OCI-M2 (cell line): ENCODE results near the gene BRCA2.

Source experiments
- DNase-seq: peaks from one replicate; lab custom pipeline; 2025; ENCODE audit not compliant: unreplicated experiment; lab: John Stamatoyannopoulos, UW

BRCA2 gene

DNA sequence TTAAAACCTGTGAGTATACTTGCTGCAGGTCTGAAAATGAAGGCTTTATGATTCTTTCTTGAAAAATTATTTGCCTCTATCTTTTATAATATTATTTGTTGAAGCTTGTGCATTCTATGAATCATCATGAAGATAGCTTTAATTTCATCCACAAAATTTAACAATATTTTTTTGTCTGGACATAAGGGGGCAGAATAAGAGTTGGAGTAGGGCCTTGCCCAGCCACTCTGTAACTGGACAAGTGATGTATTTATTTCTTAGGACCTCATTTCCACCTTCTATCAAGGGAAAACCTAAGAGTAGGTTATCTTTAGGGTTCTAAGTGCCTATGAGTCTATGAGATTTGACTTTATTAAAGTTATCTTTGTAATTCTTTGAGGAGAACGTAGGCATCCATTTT is 62.7 kb downstream of the BRCA2 start:
- no peak for DNase-seq

- DNase-seq: no peak
Measured at GRCh38 chr13:32381539-32381938, 66.2 kb downstream of the BRCA2 start.

DNA sequence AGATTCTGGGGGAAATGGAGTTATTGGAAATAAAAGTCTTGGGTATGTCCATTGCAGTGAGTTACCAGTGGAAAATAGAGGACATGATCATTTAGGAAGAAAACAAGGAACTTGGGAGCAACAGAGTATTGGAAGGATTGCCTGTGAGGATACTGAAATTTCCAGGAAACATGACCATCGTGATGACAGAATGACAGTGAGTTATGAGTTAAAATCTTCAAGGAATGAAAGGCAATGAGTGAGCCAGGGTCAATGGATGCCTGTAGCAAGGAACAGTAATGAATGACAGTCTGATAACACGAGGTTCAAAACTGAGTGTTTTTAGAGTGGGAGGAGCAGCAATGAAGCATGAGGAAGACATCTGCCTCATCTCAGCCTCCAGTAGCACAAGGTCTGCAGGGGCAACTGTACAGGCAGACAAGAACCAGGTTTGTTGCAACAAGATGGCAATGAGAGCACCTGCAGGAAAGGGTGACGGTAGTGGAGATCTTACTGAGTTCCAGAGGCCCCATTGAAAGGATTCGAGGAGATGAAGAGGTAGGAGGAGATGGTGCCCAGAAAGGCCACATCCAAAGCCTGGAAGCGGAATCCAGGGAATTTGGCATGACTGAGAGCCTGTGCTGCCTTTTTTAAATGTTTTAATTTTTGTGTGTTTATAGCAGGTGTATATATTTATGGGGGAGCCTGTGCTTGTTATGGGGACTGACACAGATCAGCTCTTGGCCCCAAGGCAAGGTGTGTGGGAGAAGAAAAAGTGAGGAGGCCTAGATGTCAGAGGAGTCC is 68.7 kb downstream of the BRCA2 start:
- DNase-seq: no peak

DNA sequence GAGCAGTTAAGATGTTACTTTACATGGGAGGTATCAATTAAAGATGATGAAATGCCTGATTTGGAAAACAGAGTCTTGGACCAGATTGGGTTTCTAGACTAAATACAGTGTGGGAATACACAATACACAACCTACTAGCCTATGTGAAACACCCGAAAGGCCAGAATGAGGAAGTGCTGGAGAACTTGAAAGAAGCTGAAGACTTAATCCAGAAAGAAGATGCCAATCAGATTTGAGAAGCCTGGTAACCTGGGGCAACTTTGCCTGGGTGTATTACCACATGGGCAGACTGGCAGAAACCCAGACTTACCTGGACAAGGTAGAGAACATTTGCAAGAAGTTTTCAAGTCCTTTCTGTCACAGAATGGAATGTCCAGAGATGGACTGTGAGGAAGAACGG is 69.4 kb downstream of the BRCA2 start:
- DNase-seq: no peak

DNA sequence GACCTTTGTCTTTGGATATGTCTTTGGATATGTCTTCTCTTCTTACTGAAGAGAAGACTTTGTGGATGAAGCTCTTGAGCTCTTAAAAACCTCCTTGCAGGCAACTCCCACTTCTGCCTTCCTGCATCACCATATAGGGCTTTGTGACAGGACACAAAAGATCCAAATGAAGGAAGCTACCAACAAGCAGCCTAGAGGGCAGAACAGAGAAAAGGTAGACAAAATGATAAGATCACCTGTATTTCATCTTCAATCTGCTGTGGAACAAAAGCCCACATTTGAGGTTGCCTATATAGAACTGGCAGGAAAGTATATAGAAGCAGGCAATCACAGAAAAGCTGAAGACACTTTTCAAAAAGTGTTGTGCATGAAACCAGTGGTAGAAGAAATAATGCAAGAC is 70.1 kb downstream of the BRCA2 start:
- DNase-seq: no peak

DNA sequence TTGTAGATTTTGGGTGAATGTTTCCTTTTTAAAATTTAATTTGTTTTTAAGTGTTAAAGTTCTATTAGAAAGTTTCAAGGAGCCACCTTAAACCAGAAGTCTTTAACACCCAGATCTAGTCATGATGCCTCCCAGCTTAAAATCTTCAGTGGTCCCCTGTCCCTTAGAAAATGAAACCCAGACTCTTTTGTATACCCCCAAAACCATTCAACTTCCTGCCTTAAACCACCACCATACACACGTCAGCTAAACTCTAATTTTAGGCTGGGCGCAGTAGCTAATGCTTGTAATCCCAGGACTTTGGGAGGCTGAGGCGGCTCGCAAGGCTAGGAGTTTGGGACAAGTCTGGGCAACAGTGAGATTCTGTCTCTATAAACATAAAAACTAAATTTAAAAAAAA is 74.7 kb downstream of the BRCA2 start:
- DNase-seq: no peak

GRCh38 chr13:32390484-32390883 is 75.2 kb downstream of the BRCA2 start:
- DNase-seq: no peak

- DNase-seq: no peak
Measured at GRCh38 chr13:32391101-32391619, 75.9 kb downstream of the BRCA2 start.

DNA sequence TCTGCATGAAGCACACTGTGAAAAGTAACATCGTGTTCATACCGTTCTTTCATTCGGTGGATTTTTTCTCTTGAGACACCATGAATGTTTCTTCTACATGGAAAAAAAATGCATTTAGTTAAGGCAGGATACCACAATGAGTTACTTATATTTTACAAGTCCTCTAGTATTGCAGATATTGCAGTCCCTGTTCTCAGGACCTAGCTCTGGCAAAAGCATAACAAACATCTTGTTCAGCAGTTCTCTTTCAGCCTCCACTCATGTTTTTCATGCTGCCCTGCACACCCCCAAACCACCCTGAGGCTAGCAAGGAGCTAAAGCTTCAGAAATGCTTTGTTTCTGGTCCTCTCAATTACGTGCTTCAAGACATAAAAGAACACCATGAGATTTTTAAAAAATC is 87.8 kb downstream of the BRCA2 start:
- no peak for DNase-seq

GRCh38 chr13:32407854-32408253 is 92.5 kb downstream of the BRCA2 start:
- DNase-seq: no peak

GRCh38 chr13:32408296-32409000 is 93.1 kb downstream of the BRCA2 start:
- no peak for DNase-seq

DNA sequence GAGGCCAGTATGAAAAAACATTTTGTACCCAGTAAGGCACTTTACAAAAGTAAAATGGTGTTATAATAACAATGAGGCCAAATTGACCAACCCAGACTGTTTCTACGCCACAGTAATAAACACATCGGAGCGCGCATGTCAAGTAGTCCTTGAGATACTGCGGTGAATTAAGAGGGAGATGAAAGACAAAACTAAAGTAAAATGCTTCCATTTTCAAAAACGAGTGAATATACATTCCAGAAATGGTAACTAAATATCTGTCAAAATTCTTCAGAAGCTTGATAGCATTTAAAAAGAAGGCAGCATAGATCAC is 93.6 kb downstream of the BRCA2 start:
- no peak for DNase-seq

- no peak for DNase-seq
Measured at GRCh38 chr13:32409561-32410421, 94.5 kb downstream of the BRCA2 start.

GRCh38 chr13:32413284-32413683 is 98.0 kb downstream of the BRCA2 start:
- no peak for DNase-seq

- DNase-seq: no peak
Measured at GRCh38 chr13:32414580-32414979, 99.3 kb downstream of the BRCA2 start.

- no peak for DNase-seq
Measured at GRCh38 chr13:32415019-32415418, 99.7 kb downstream of the BRCA2 start.

DNA sequence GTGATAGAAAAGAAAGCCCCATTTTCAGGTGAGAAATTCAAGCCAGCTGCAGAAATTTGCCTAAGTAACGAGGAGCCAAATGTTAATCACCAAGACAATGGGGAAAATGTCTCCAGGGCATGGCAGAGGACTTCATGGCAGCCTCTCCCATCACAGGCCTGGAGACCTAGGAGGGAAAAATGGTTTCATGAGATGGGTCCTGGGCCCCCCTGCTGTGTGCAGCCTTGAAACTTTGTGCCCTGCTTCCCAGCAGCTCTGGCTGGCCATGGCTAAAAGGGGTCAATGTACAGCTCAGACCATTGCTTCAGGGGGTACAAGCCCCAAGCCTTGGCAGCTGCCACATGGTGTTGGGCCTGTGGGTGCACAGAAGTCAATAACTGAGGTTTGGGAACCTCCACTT is 102.7 kb downstream of the BRCA2 start:
- no peak for DNase-seq

DNA sequence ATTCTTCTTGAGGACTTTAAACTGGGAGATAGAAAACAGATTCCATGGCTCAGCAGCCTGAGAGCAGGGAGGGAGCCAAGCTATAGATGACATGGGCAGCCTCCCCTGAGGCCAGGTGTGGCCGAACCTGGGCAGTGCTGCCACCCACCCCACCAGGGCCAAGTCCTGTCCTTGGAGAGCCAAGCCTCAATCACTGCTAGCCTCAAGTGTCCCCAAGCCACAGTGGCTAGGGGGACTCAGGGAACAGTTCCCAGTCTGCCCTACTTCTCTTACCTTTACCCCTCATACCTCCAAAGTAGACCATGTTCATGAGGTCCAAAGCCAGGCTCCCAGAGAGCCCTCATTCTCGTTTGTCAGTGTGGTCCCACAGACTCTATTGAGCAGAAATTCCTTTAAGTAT is 104.6 kb downstream of the BRCA2 start:
- no peak for DNase-seq

DNA sequence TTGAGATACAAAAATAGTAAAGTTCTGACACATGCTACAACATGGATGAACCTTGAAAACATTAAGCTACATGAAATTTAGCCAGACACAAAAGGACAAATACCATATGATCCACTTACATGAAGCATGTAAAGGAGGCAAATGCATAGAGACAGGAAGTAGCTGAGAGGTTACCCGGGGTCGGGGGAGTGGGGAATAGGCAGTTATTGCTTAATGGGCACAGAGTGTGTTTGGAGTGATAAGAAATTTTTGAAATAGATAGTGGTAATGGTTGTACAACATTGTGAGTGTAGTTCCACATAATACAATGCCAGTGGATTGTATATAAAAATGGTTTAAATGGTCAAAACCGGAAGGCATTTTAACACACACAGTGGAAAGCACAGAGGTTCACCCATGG is 108.3 kb downstream of the BRCA2 start:
- DNase-seq: no peak

DNA sequence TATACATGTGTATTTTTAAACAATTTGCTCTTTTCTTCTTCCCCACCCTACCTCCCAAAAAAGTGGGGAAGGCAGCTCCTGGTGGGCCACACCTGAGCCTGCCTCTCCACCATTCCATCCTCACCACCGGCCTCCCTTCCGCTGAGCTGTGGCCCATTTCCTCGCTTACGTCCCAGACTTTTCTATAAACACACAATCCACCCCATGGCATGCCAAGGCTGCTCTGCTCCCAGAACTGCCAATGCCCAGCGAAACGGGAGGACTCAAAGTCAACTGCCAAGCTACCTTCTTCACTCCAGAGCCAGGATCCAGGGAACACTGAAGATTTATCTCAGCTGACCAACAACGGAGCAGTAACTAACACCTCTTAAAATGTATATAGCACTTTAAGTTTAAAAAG is 109.8 kb downstream of the BRCA2 start:
- no peak for DNase-seq

DNA sequence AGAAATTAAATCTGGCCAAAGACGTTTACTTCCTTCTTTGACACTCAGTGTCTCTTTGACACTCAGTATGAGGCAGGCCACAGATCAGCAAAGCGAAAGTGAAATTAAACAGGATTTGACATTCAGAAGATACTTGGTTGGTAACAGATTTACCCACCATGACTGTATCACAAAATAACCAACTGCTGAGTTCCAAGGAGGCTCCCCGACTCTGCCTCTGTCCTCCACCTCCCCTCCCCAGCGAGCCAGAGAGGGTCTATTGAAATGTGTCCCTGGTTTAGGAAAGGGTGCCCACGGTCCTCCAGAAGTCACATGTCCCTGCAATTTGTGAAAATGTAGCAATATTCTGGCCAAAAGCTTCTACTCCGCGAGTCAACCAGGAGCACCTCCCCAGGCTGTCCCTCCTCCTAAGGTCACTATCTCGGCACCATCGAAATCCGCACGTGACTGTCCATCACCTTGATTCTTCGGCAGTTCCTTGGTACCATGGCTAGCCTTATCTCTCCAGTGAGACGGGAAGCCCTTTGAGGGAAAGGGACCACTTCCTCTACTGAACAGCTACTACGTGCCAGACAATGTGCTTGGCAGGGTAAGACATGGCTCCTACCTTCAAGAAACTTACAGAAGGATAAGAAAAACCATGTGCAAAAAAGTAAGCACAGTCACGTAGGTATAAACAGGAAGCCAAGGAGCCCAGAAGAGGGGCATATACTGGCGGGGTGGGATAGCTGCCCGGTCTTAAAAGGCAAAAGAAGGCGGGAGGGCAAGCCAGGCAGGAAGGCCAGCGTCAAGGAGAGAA is 111.1 kb downstream of the BRCA2 start:
- no peak for DNase-seq
